SK-N-SH (cell line): ENCODE results near the gene GALNT14.

Experiments
- NFIC ChIP-seq: IDR thresholded peaks from 2 replicates; pipeline ENCODE4 v1.4.0; 2012; ENCODE audit warnings: borderline replicate concordance
- YY1 ChIP-seq: IDR thresholded peaks from 2 replicates; pipeline ENCODE4 v1.4.0; 2012; ENCODE audit warnings: low read depth, mild to moderate bottlenecking
- TF ChIP-seq, protein P1 (sequence below): fragments of 200-600 bp; sonication (generic); IDR thresholded peaks from 2 replicates; pipeline ENCODE4 v1.6.1; 2017; ENCODE audit warnings: antibody characterized with exemption, mild to moderate bottlenecking, moderate library complexity

DNA sequence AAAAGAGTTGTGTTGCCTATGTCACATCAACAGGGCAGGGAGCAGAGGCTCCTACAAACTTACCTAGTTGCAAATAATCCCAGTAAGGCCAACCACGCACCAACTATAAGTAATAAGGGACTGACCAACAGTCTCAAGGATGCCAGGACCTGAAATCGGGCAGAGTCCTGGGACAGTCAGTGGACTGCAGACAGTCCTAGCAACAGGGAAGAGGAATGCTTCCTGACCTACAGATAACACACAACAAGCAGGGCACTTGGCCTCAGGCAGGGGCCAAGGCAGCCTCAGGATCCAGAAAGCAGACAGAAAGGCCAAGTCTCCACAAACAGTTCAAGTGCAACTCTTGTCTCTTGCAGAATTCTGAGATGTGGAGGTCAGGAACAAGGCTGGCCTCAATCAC lies 56.2 kb downstream of the GALNT14 start:
- no peak for TF ChIP-seq YY1
- TF ChIP-seq, protein P1, sequence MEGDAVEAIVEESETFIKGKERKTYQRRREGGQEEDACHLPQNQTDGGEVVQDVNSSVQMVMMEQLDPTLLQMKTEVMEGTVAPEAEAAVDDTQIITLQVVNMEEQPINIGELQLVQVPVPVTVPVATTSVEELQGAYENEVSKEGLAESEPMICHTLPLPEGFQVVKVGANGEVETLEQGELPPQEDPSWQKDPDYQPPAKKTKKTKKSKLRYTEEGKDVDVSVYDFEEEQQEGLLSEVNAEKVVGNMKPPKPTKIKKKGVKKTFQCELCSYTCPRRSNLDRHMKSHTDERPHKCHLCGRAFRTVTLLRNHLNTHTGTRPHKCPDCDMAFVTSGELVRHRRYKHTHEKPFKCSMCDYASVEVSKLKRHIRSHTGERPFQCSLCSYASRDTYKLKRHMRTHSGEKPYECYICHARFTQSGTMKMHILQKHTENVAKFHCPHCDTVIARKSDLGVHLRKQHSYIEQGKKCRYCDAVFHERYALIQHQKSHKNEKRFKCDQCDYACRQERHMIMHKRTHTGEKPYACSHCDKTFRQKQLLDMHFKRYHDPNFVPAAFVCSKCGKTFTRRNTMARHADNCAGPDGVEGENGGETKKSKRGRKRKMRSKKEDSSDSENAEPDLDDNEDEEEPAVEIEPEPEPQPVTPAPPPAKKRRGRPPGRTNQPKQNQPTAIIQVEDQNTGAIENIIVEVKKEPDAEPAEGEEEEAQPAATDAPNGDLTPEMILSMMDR: no peak
- TF ChIP-seq NFIC: no peak
